ENCODE data around the gene PTPRK. TPM values are rescaled to one million over a fixed set of nuclear protein-coding genes. Genes with fewer than 3 reads are reported as not detected.

PTPRK gene
- total and polyA plus RNA-seq, 5 experiments from 2014 or later: 3.7 to 7.5 (median 6.3) TPM

DNA sequence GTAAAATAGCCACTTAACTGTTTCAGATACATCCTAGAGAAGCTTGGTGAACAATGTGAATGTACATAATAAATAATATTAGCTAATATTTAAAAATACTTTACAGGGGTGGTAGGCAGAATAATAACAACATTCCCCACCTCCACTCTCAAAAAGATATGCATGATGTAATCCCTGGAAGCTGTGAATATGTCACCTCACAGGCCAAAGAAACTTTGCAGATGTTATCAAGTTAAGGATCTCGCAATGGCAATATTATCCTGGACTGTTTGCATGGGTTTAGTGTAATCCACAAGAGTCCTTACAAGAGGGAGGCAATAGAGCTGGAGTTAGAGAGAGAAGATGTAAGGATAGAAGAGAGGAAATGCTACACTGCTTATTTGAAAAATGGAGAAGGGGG, 7.0 kb upstream of the PTPRK start:
- Mint-ChIP-seq H3K9me3 (no peaks in the 10 kb centered on the region), H3K27ac (no peak overlapping the region), H3K4me3 (no peak overlapping the region), H3K27me3 (peaks cover 2 to 15% (median 4%) of the 10 kb centered on the region in 5 donors), H3K4me1 (no peaks in the 10 kb centered on the region), H3K36me3 (no peaks in the 10 kb centered on the region)
- POLR2A ChIA-PET: no interaction called here
- ATAC-seq (no peak), DNase-seq (no peak)

- ATAC-seq (no peak), DNase-seq (no peak)
- Mint-ChIP-seq H3K36me3 (no peaks in the 10 kb centered on the region), H3K9me3 (no peaks in the 10 kb centered on the region), H3K4me1 (peaks cover 0 to under 1% (median 0%) of the 10 kb centered on the region in 4 donors), H3K27ac (no peak overlapping the region), H3K4me3 (no peak overlapping the region), H3K27me3 (peaks cover 4 to 22% (median 9%) of the 10 kb centered on the region in 5 donors)
- POLR2A ChIA-PET: no interaction called here
Observed at GRCh38 chr6:128526152-128526914, 5.9 kb upstream of the PTPRK start.

- Mint-ChIP-seq H3K27ac (no peak overlapping the region), H3K27me3 (peaks cover 4 to 25% (median 9%) of the 10 kb centered on the region in 5 donors)
- POLR2A ChIA-PET: no interaction called here
Observed at GRCh38 chr6:128525406-128525805, 5.0 kb upstream of the PTPRK start.

GRCh38 chr6:128521282-128521632, 858 bp upstream of the PTPRK start:
- peaks cover 0 to 1% (median 0%) of the 10 kb centered on the region in 9 donors for H3K9me3 Mint-ChIP-seq
- no peak for DNase-seq
- H3K27ac Mint-ChIP-seq: peak overlapping the region in 8 of 10 donors; percentile 23 to 95 (median 78)
- peaks cover 9 to 29% (median 23%) of the 10 kb centered on the region in 4 donors for H3K4me1 Mint-ChIP-seq
- no peaks in the 10 kb centered on the region for H3K36me3 Mint-ChIP-seq
- ATAC-seq: no peak
- H3K4me3 Mint-ChIP-seq: peak overlapping the region; percentile 83 to 99 (median 97)
- POLR2A ChIA-PET: no interaction called here
- H3K27me3 Mint-ChIP-seq: peaks cover 5 to 51% (median 16%) of the 10 kb centered on the region in 5 donors

More at GRCh38 chr6:128525406-128525805, 5.0 kb upstream of the PTPRK start:
- no peaks in the 10 kb centered on the region for H3K9me3 Mint-ChIP-seq
- peaks cover 2 to 6% (median 4%) of the 10 kb centered on the region in 4 donors for H3K4me1 Mint-ChIP-seq
- no peak for DNase-seq
- H3K4me3 Mint-ChIP-seq: no peak overlapping the region
- no peak for ATAC-seq
- no peaks in the 10 kb centered on the region for H3K36me3 Mint-ChIP-seq

- Mint-ChIP-seq H3K27ac (peak overlapping the region; percentile 74 to 98 (median 95)), H3K36me3 (no peaks in the 10 kb centered on the region), H3K4me3 (peak overlapping the region; percentile 94 to 99 (median 97)), H3K4me1 (peaks cover 15 to 34% (median 27%) of the 10 kb centered on the region in 4 donors), H3K27me3 (peaks cover 3 to 55% (median 15%) of the 10 kb centered on the region in 5 donors), H3K9me3 (peaks cover 0 to 1% (median 0%) of the 10 kb centered on the region in 9 donors)
- ATAC-seq: peak; percentile 50 to 54
- DNase-seq: peak; percentile 25 to 72 (median 57)
- POLR2A ChIA-PET: interaction anchor here (0.5 to 1.3 kb wide), 4 partner anchors 467 to 1166 kb away, joined by 3 to 4 read pairs (median 4); no protein-coding TSS in a partner anchor
Observed at GRCh38 chr6:128519931-128520435, 416 bp downstream of the PTPRK start.

DNA sequence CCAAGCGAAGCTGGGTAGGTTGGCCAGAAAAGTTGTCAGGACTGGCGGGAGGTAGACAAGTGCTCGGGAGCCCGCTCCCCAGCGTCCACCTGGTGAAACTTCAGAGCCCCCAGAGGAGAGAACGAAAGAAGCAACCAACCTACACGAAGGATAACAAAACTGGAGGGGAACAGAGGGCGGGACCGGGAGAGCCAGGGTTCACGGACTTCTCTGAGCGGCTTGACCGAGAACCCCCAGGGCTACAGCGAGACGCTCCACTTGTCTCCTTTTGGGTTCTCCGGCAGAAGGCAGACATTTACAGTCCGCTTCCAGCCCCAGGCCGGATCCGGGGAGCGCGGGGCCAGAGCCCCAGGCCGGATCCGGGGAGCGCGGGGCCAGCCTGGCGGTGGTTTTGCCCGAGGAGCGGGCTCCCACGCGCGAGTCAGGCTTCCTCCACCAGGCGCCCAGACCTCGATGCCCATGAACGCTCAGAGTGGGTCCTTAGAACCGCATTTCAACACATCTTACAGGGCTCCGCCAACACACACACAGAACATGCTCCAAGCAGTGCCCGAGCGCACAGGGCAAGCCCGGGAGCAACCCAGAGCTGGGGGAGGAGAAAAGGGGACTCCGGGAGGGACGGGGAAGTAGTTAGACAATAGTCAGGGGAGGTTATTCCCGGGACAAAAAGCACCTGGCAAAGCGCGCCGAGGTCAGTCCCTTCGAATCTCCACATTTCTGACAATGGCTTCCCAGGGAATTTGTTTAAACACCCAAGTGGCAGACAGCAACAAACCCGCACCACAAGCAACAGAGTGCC, 1.1 kb downstream of the PTPRK start:
- H3K36me3 Mint-ChIP-seq: no peaks in the 10 kb centered on the region
- ATAC-seq (peak; percentile 26 to 31), DNase-seq (peak; percentile 2 to 67 (median 30))
- peak overlapping the region; percentile 94 to 99 (median 97) for H3K4me3 Mint-ChIP-seq
- peaks cover 0 to 1% (median 0%) of the 10 kb centered on the region in 9 donors for H3K9me3 Mint-ChIP-seq
- peaks cover 15 to 34% (median 27%) of the 10 kb centered on the region in 4 donors for H3K4me1 Mint-ChIP-seq
- peak overlapping the region; percentile 74 to 98 (median 95) for H3K27ac Mint-ChIP-seq
- peaks cover 3 to 57% (median 16%) of the 10 kb centered on the region in 5 donors for H3K27me3 Mint-ChIP-seq
- POLR2A ChIA-PET: interaction anchor here (0.8 to 1.3 kb wide), 3 partner anchors 467 to 803 kb away, joined by 3 to 4 read pairs (median 4); no protein-coding TSS in a partner anchor

- POLR2A ChIA-PET: no interaction called here
- Mint-ChIP-seq H3K27me3 (peaks cover 2 to 58% (median 16%) of the 10 kb centered on the region in 5 donors), H3K27ac (peak overlapping the region; percentile 54 to 98 (median 89)), H3K36me3 (no peaks in the 10 kb centered on the region), H3K4me1 (peaks cover 15 to 34% (median 28%) of the 10 kb centered on the region in 4 donors), H3K4me3 (peak overlapping the region; percentile 94 to 99 (median 97)), H3K9me3 (peaks cover 0 to 1% (median 0%) of the 10 kb centered on the region in 9 donors)
- DNase-seq (peak in 1 of 10 donors; percentile 2), ATAC-seq (no peak)
Observed at GRCh38 chr6:128518434-128519131, 1.8 kb downstream of the PTPRK start.

DNA sequence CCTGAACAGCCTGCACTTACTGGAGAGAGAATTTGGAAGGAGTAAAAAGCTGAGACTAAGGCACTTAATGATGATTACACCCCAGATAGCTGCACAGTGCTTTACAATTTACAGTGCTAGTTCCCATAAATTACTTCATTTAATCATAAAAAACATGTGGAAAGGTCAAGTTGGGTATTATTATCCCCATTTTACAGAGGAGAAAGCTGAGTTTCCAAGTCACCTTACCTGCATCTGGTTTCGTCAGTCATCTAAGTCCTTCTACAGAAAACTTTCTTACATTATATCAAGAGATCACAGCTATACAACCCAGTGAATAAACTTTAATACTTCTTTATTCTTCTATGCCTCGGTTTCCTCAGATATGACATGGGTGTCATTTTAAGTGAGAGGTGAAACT, 3.3 kb downstream of the PTPRK start:
- POLR2A ChIA-PET: no interaction called here
- Mint-ChIP-seq H3K4me1 (peaks cover 17 to 34% (median 28%) of the 10 kb centered on the region in 4 donors), H3K27me3 (peaks cover 2 to 52% (median 16%) of the 10 kb centered on the region in 5 donors), H3K9me3 (peaks cover 0 to 1% (median 0%) of the 10 kb centered on the region in 9 donors), H3K4me3 (peak overlapping the region in 1 of 10 donors; percentile 34), H3K27ac (no peak overlapping the region), H3K36me3 (no peaks in the 10 kb centered on the region)
- DNase-seq (no peak), ATAC-seq (no peak)

- POLR2A ChIA-PET: no interaction called here
- Mint-ChIP-seq H3K4me3 (no peak overlapping the region), H3K9me3 (peaks cover 0 to 1% (median 0%) of the 10 kb centered on the region in 9 donors), H3K36me3 (no peaks in the 10 kb centered on the region), H3K27me3 (peaks cover 2 to 48% (median 16%) of the 10 kb centered on the region in 5 donors), H3K4me1 (peaks cover 17 to 34% (median 28%) of the 10 kb centered on the region in 4 donors), H3K27ac (no peak overlapping the region)
- ATAC-seq: no peak
- peak in 2 of 10 donors; percentile 20 to 33 for DNase-seq
Observed at GRCh38 chr6:128516514-128516898, 3.9 kb downstream of the PTPRK start.

- Mint-ChIP-seq H3K9me3 (peaks cover 0 to 1% (median 0%) of the 10 kb centered on the region in 9 donors), H3K4me3 (no peak overlapping the region), H3K36me3 (no peaks in the 10 kb centered on the region), H3K4me1 (peaks cover 15 to 35% (median 23%) of the 10 kb centered on the region in 4 donors), H3K27ac (no peak overlapping the region), H3K27me3 (peaks cover 0 to 43% (median 19%) of the 10 kb centered on the region in 5 donors)
- DNase-seq (no peak), ATAC-seq (no peak)
- POLR2A ChIA-PET: no interaction called here
Observed at GRCh38 chr6:128515550-128516513, 4.6 kb downstream of the PTPRK start.

DNA sequence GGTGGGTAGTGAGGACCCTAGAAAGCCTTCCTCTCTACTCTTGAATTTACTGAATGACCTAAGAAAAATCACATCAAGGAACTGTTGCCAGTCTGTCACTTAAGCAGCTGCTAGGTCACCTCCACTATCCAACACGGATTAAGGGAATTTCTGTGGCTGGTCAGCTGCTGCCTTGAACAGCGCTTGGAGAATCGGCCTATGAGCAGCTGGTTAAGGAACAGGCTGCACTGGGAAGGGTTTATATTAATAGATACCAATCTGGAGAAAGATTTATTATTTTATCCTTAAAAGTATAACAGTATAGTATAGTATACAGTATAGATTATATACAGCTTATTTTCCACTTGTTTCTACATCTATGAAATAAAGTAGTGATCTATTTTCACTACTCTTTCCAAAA, 6.5 kb downstream of the PTPRK start:
- no peak overlapping the region for H3K27ac Mint-ChIP-seq
- POLR2A ChIA-PET: no interaction called here
- peaks cover 11 to 38% (median 13%) of the 10 kb centered on the region in 4 donors for H3K4me1 Mint-ChIP-seq
- ATAC-seq (no peak), DNase-seq (no peak)
- H3K9me3 Mint-ChIP-seq: no peaks in the 10 kb centered on the region
- no peak overlapping the region for H3K4me3 Mint-ChIP-seq
- H3K36me3 Mint-ChIP-seq: no peaks in the 10 kb centered on the region
- peaks cover 0 to 37% (median 19%) of the 10 kb centered on the region in 5 donors for H3K27me3 Mint-ChIP-seq
